ENCODE results near the gene IL22. TPM values are rescaled to one million over a fixed set of nuclear protein-coding genes. Genes with fewer than 3 reads are reported as not detected.
A peak's percentile ranks its signal among the peaks of the same experiment; 100 is the strongest.

Gene IL22
- total RNA-seq, 4 donors from 2014 or later = not detected

GRCh38 chr12:68252077-68252476 lies 1.3 kb downstream of the IL22 start:
- H3K4me1 ChIP-seq = no peaks in the 10 kb centered on the region
- whole genome bisulfite sequencing, 2 donors = 92 to 95% methylated on average over 5 of the region's 5 CpGs
- H3K27me3 ChIP-seq = no peaks in the 10 kb centered on the region
- TF ChIP-seq, protein P1, sequence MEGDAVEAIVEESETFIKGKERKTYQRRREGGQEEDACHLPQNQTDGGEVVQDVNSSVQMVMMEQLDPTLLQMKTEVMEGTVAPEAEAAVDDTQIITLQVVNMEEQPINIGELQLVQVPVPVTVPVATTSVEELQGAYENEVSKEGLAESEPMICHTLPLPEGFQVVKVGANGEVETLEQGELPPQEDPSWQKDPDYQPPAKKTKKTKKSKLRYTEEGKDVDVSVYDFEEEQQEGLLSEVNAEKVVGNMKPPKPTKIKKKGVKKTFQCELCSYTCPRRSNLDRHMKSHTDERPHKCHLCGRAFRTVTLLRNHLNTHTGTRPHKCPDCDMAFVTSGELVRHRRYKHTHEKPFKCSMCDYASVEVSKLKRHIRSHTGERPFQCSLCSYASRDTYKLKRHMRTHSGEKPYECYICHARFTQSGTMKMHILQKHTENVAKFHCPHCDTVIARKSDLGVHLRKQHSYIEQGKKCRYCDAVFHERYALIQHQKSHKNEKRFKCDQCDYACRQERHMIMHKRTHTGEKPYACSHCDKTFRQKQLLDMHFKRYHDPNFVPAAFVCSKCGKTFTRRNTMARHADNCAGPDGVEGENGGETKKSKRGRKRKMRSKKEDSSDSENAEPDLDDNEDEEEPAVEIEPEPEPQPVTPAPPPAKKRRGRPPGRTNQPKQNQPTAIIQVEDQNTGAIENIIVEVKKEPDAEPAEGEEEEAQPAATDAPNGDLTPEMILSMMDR (IDR thresholded peaks at IDR 0.05) = no peak
- TF ChIP-seq EP300 (IDR thresholded peaks at IDR 0.05) = no peak
- no peak overlapping the region for H3K27ac ChIP-seq
- DNase-seq (ENCODE audit: low spot score in 2 of 2) = no peak
- peaks cover 0 to 2% (median 0%) of the 10 kb centered on the region in 4 donors for H3K9me3 ChIP-seq
- H3K36me3 ChIP-seq = no peaks in the 10 kb centered on the region
- H3K4me3 ChIP-seq = no peak overlapping the region

DNA sequence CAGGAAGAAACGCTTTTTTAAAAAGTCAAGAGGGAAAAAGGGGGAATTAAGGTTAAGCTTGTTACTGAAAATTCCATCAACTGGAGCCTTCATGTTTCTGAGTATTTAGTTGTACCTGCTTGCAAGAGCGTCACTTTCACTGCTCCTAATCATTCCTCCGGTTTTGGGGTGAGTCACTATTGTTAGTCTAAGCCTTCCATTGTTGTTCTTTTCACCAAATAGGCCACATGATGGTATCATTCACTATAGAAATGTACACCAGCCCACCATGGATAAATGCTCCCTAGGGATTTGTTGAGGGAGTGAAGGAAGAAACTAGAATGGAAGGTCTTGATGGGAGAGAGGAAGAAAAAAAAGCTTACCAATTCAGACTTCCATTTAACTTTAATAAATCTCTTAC lies 3.0 kb downstream of the IL22 start:
- no peak overlapping the region for H3K27ac ChIP-seq
- 61 to 70% methylated on average over 3 of the region's 3 CpGs for WGBS, 2 donors
- H3K9me3 ChIP-seq = peaks cover 0 to 4% (median 0%) of the 10 kb centered on the region in 4 donors
- H3K27me3 ChIP-seq = no peaks in the 10 kb centered on the region
- peaks cover 0 to 6% (median 0%) of the 10 kb centered on the region in 4 donors for H3K4me1 ChIP-seq
- H3K4me3 ChIP-seq = no peak overlapping the region
- DNase-seq (ENCODE audit: low spot score in 2 of 2) = no peak
- no peaks in the 10 kb centered on the region for H3K36me3 ChIP-seq
- TF ChIP-seq POLR2A (IDR thresholded peaks at IDR 0.05) (no peak), EP300 (IDR thresholded peaks at IDR 0.05) (no peak)
- TF ChIP-seq, protein P1 (IDR thresholded peaks at IDR 0.05) = no peak

DNA sequence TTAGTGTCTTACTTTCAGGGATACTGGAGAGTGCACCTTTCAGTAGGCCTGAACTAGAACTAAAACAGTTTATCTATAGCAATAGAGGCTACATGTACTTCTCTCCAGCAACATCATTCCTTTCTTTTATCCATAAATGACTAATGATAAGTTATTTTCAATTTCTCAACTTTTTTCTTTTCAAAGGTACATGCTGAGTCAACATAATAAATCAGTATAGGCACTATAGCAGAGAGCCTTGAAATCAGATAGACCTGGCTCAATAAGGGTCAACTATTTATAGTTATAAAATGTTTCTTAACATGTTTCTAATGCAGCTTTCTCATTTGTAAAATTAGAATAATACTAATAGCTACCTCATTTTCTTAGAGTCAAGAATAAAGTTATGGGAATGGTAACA lies 5.6 kb downstream of the IL22 start:
- no peak overlapping the region for H3K4me3 ChIP-seq
- peaks cover 0 to 11% (median 0%) of the 10 kb centered on the region in 4 donors for H3K4me1 ChIP-seq
- peaks cover 0 to 4% (median 0%) of the 10 kb centered on the region in 4 donors for H3K9me3 ChIP-seq
- TF ChIP-seq, protein P1 (IDR thresholded peaks at IDR 0.05) = no peak
- TF ChIP-seq EP300 (IDR thresholded peaks at IDR 0.05) = no peak
- no peak for TF ChIP-seq POLR2A (IDR thresholded peaks at IDR 0.05)
- H3K27ac ChIP-seq = no peak overlapping the region
- no peak for DNase-seq (ENCODE audit: low spot score in 2 of 2)
- no peaks in the 10 kb centered on the region for H3K36me3 ChIP-seq
- no peaks in the 10 kb centered on the region for H3K27me3 ChIP-seq

DNA sequence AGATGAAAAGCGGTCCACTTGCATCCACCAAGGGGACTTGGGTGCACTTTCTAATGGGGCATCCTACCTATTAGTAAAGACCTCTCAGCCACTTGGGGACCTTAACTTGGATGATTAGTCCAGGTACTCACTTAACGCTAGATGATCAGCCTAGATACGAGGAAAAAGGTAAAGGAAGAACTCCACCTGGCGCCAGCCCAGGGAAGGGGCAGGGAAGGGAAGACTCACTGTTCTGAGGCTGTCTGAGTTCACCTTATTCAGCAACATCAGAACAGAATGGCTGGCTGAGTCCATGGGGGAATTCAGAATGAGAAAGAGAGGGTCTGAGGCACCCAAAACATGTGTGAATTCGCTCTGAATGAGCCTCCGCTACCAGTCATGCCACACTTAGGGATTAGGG lies 7.1 kb downstream of the IL22 start:
- Histone ChIP-seq H3K36me3 (no peaks in the 10 kb centered on the region), H3K4me3 (no peak overlapping the region), H3K9me3 (peaks cover 0 to 4% (median 0%) of the 10 kb centered on the region in 4 donors), H3K27me3 (no peaks in the 10 kb centered on the region), H3K27ac (no peak overlapping the region), H3K4me1 (peaks cover 0 to 16% (median 2%) of the 10 kb centered on the region in 4 donors)
- no peak for DNase-seq (ENCODE audit: low spot score in 2 of 2)
- WGBS, 2 donors = 86 to 87% methylated on average over 6 of the region's 6 CpGs
- TF ChIP-seq POLR2A (IDR thresholded peaks at IDR 0.05) = no peak
- TF ChIP-seq EP300 (IDR thresholded peaks at IDR 0.05) = no peak
- TF ChIP-seq, protein P1 (IDR thresholded peaks at IDR 0.05) = no peak

GRCh38 chr12:68245180-68246021 lies 8.0 kb downstream of the IL22 start:
- peaks cover 0 to 22% (median 2%) of the 10 kb centered on the region in 4 donors for H3K4me1 ChIP-seq
- 12 to 14% methylated on average over 6 of the region's 6 CpGs for WGBS, 2 donors
- no peaks in the 10 kb centered on the region for H3K27me3 ChIP-seq
- peak overlapping the region in 2 of 4 donors; percentile 11 to 29 for H3K4me3 ChIP-seq
- DNase-seq (ENCODE audit: low spot score in 2 of 2) = no peak
- no peak overlapping the region for H3K27ac ChIP-seq
- peaks cover 0 to 4% (median 0%) of the 10 kb centered on the region in 4 donors for H3K9me3 ChIP-seq
- no peaks in the 10 kb centered on the region for H3K36me3 ChIP-seq
- no peak for TF ChIP-seq EP300 (IDR thresholded peaks at IDR 0.05)
- TF ChIP-seq, protein P1 (IDR thresholded peaks at IDR 0.05) = no peak
- TF ChIP-seq POLR2A (IDR thresholded peaks at IDR 0.05) = no peak
